K562 (cell line): ENCODE measurements around the gene AAGAB. TPM values are rescaled to one million over a fixed set of nuclear protein-coding genes. Genes with fewer than 3 reads are reported as not detected.

ENCODE experiments used
- DIDO1 ChIP-seq: fragments of 450-650 bp; IDR thresholded peaks from 2 replicates; pipeline ENCODE4 v1.6.1; 2016; ENCODE audit warnings: low read depth, missing biosample characterization, missing genetic modification characterization
- POLR2A ChIP-seq: fragments of 450-650 bp; conservative IDR thresholded peaks from 2 replicates; pipeline ENCODE4 v1.6.1; 2016
- RBM25 ChIP-seq: fragments of 200-400 bp; formaldehyde crosslinking; IDR thresholded peaks from 2 replicates; pipeline ENCODE4 v1.6.1; 2018; ENCODE audit warnings: low read length, low read depth, moderate library complexity; ENCODE audit not compliant: severe bottlenecking
- YY1 ChIP-seq, 3 experiments: IDR thresholded peaks; 2 replicates each; pipeline ENCODE4 v1.6.1; 2011; ENCODE audit warnings: low read length in 2 of 3, mild to moderate bottlenecking in 2 of 3, moderate library complexity in 2 of 3, borderline replicate concordance in 1 of 3, control low read depth in 1 of 3, low read depth in 1 of 3; ENCODE audit not compliant: insufficient read depth in 3 of 3, insufficient replicate concordance in 2 of 3, control insufficient read depth in 1 of 3, insufficient read length in 1 of 3; ENCODE audit errors: extremely low read depth in 1 of 3
- ZBTB40 ChIP-seq, 2 experiments: fragments of 450-650 bp in 1 of 2; sonication (generic) in 1 of 2; formaldehyde crosslinking in 1 of 2; IDR thresholded peaks; 2 replicates each; pipeline versions ENCODE4 v1.7.1 to v1.9.0; 2016 to 2022; ENCODE audit warnings: inconsistent platforms in 1 of 2, mild to moderate bottlenecking in 1 of 2, missing genetic modification reagents in 1 of 2
- ZNF212 ChIP-seq: fragments of 450-650 bp; formaldehyde crosslinking; IDR thresholded peaks from 2 replicates; pipeline ENCODE4 v1.4.0; 2020; ENCODE audit warnings: mild to moderate bottlenecking
- ZNF407 ChIP-seq: fragments of 450-650 bp; IDR thresholded peaks from 2 replicates; pipeline ENCODE4 v1.6.1; 2016; ENCODE audit warnings: low read depth
- ZNF780A ChIP-seq: fragments of 250-450 bp; sonication (Bioruptor Pico); IDR thresholded peaks from 2 replicates; pipeline ENCODE4 v1.5.0; 2021; ENCODE audit warnings: mild to moderate bottlenecking
- polyA plus RNA-seq, 8 experiments: library from polyadenylated mRNA; depleted of rRNA in 4 of 8; stranded (reverse) in 5 of 8; unstranded in 3 of 8; fragments of >200 nt; fragmentation: Nextera tagmentation in 2 of 8; fragmentation: Illumina TruSeq in 1 of 8; extraction: Ambion mirVana in 2 of 8; extraction: Trizol in 1 of 8; gene quantifications; 2 replicates each; pipeline versions ENCODE4 v1.2.1 to v1.2.3, GENCODE V29; 2011 to 2014; ENCODE audit warnings: inconsistent platforms in 1 of 8, missing spikeins in 1 of 8
- total RNA-seq, 7 experiments: library from RNA; depleted of rRNA in 6 of 7; stranded (reverse); fragments of >200 nt in 6 of 7; fragmentation: Illumina TruSeq in 2 of 7; extraction: Trizol in 2 of 7; gene quantifications; 2 replicates each; pipeline versions ENCODE4 v1.2.1 to v1.2.3, GENCODE V29; 2011 to 2021; ENCODE audit warnings: low replicate concordance in 1 of 7

AAGAB gene
- total and polyA plus RNA-seq, 9 of the 15 experiments (the other 6 are each of a cell fraction or from before 2014, with no cell fraction given), result 17.8 to 109 (median 58.3) TPM

DNA sequence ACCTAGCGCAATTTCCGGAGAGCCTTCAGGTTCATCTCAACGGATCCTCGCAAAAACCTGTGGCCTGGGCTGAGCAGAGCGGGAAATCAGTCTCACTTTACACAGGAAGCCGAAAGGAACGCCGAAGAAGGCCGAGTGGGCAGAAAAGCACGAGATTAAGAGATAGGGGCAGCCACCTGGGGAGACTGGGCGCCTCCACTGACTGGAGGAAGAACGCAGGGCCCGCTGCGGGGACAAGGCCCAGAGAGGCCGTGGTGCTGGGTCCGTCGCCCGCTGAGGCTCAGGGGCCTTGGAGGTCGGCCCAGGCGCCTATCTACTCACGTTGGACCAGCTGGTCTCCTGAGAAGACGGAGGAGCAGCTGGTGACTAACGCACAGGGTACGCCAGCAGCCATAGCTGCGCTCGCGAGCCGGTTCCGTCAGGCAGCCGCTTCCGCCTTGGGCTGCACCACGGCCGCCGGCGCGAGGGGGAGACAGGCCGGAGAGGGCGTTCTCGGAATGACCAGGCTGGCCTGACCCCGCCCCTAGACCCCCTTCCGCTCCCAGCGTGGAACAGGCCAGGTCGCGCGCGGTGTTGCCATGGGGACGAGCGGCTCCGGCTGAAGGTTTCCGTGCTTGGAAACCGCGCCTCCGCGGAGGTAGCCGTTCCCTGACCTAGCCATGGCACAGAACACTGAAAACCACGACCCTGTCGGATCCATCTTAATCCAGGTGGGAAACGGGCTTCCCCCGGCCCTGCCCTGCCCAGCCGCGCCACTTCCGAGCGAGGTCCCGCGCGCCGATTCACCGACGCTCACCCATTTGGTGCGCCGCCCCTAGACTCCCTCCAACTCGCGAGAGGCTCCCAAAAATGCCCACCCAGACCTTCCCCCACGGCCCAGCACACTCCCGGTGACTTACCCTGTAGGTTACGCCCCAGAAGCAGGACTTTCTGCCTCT is at the start of gene AAGAB, which contains the start of gene IQCH (continued):
- peak; percentile 71 for TF ChIP-seq RBM25
- TF ChIP-seq ZNF407, result no peak
- peak; percentile 97 for TF ChIP-seq POLR2A
- peak; percentile 41; the same call in 1 of the 2 replicates for TF ChIP-seq DIDO1
- no peak for TF ChIP-seq ZNF780A (CRISPR knock-in tag)
- peak; percentile 70 to 94 (median 91) for TF ChIP-seq YY1 (IDR thresholded peaks at IDR 0.05; ENCODE audit: borderline replicate concordance in 1 of 3, control insufficient read depth in 1 of 3, extremely low read depth in 1 of 3, insufficient read depth in 3 of 3, insufficient read length in 1 of 3, insufficient replicate concordance in 2 of 3, low read depth in 1 of 3, low read length in 2 of 3)
- TF ChIP-seq ZBTB40 (IDR thresholded peaks at IDR 0.05), result peak; percentile 86
- TF ChIP-seq ZBTB40 (CRISPR knock-in tag; IDR thresholded peaks at IDR 0.05), result no peak
- TF ChIP-seq ZNF212 (CRISPR knock-in tag), result no peak
